ENCODE measurements around the gene ZNF205. TPM values are rescaled to one million over a fixed set of nuclear protein-coding genes. Genes with fewer than 3 reads are reported as not detected.

Gene ZNF205
- total RNA-seq, 1 donor from 2014 or later, result not detected

GRCh38 chr16:3142327-3142726 lies 29.9 kb downstream of the ZNF205 start:
- intact Hi-C loops (cut with micrococcal nuclease), result no loop called here
- CTCF ChIA-PET, result no interaction called here
- DNase-seq (no peak), ATAC-seq (ENCODE audit: low read depth) (no peak)
- H3K4me3 Mint-ChIP-seq, result no peak overlapping the region
- peaks cover 36% of the 10 kb centered on the region for H3K36me3 Mint-ChIP-seq (ENCODE audit: low read depth)
- POLR2A ChIA-PET, result interaction anchor here (0.5 kb wide), 1 partner anchor 1157 kb away, joined by 12 read pairs; no protein-coding TSS in a partner anchor
- H3K4me1 Mint-ChIP-seq, result no peaks in the 10 kb centered on the region
- no peak for TF ChIP-seq CTCF (IDR thresholded peaks at IDR 0.05)
- H3K9me3 Mint-ChIP-seq, result no peaks in the 10 kb centered on the region
- no peak overlapping the region for H3K27ac Mint-ChIP-seq
- H3K27me3 Mint-ChIP-seq, result no peaks in the 10 kb centered on the region

- no peak overlapping the region for H3K4me3 Mint-ChIP-seq
- H3K36me3 Mint-ChIP-seq (ENCODE audit: low read depth), result peaks cover 32% of the 10 kb centered on the region
- H3K27me3 Mint-ChIP-seq, result no peaks in the 10 kb centered on the region
- no peaks in the 10 kb centered on the region for H3K4me1 Mint-ChIP-seq
- H3K9me3 Mint-ChIP-seq, result no peaks in the 10 kb centered on the region
- no peak overlapping the region for H3K27ac Mint-ChIP-seq
- ATAC-seq (ENCODE audit: low read depth), result no peak
- CTCF ChIA-PET, result no interaction called here
- DNase-seq, result no peak
- TF ChIP-seq CTCF (IDR thresholded peaks at IDR 0.05), result no peak
- intact Hi-C loops (cut with micrococcal nuclease), result no loop called here
- POLR2A ChIA-PET, result interaction anchor here (0.5 kb wide), 1 partner anchor 1157 kb away, joined by 12 read pairs; no protein-coding TSS in a partner anchor
Measured at GRCh38 chr16:3142770-3143169, 30.4 kb downstream of the ZNF205 start.

GRCh38 chr16:3143189-3143588 lies 30.8 kb downstream of the ZNF205 start:
- CTCF ChIA-PET, result no interaction called here

GRCh38 chr16:3143598-3144320 lies 31.4 kb downstream of the ZNF205 start:
- intact Hi-C loops (cut with micrococcal nuclease), result no loop called here
- no peaks in the 10 kb centered on the region for H3K9me3 Mint-ChIP-seq
- TF ChIP-seq CTCF (IDR thresholded peaks at IDR 0.05), result no peak

More at GRCh38 chr16:3143189-3143588, 30.8 kb downstream of the ZNF205 start:
- Mint-ChIP-seq H3K27ac (no peak overlapping the region), H3K4me3 (no peak overlapping the region), H3K9me3 (no peaks in the 10 kb centered on the region), H3K4me1 (no peaks in the 10 kb centered on the region), H3K36me3 (ENCODE audit: low read depth) (peaks cover 31% of the 10 kb centered on the region), H3K27me3 (no peaks in the 10 kb centered on the region)
- DNase-seq (no peak), ATAC-seq (ENCODE audit: low read depth) (no peak)
- no peak for TF ChIP-seq CTCF (IDR thresholded peaks at IDR 0.05)
- intact Hi-C loops (cut with micrococcal nuclease), result no loop called here
- POLR2A ChIA-PET, result no interaction called here

GRCh38 chr16:3144321-3144983 lies 32.1 kb downstream of the ZNF205 start:
- H3K27me3 Mint-ChIP-seq, result no peaks in the 10 kb centered on the region

More at GRCh38 chr16:3143598-3144320, 31.4 kb downstream of the ZNF205 start:
- ChIA-PET POLR2A (interaction anchor here (1.6 kb wide), 1 partner anchor 9 kb away, joined by 5 read pairs; the partner anchor contains the start of gene ZNF213), CTCF (interaction anchor here (1.1 kb wide), 1 partner anchor 14 kb away, joined by 3 read pairs; no protein-coding TSS in a partner anchor)
- H3K36me3 Mint-ChIP-seq (ENCODE audit: low read depth), result peaks cover 30% of the 10 kb centered on the region
- DNase-seq (no peak), ATAC-seq (ENCODE audit: low read depth) (no peak)
- H3K27me3 Mint-ChIP-seq, result no peaks in the 10 kb centered on the region
- H3K4me1 Mint-ChIP-seq, result no peaks in the 10 kb centered on the region
- no peak overlapping the region for H3K4me3 Mint-ChIP-seq
- no peak overlapping the region for H3K27ac Mint-ChIP-seq

More at GRCh38 chr16:3144321-3144983, 32.1 kb downstream of the ZNF205 start:
- no peak overlapping the region for H3K27ac Mint-ChIP-seq
- DNase-seq (no peak), ATAC-seq (ENCODE audit: low read depth) (no peak)
- H3K36me3 Mint-ChIP-seq (ENCODE audit: low read depth), result peaks cover 25% of the 10 kb centered on the region
- no peak for TF ChIP-seq CTCF (IDR thresholded peaks at IDR 0.05)
- CTCF ChIA-PET, result interaction anchor here (0.6 to 1.1 kb wide), 2 partner anchors 9 to 15 kb away, joined by 3 read pairs; no protein-coding TSS in a partner anchor
- intact Hi-C loops (cut with micrococcal nuclease), result no loop called here
- H3K9me3 Mint-ChIP-seq, result no peaks in the 10 kb centered on the region
- H3K4me3 Mint-ChIP-seq, result no peak overlapping the region
- POLR2A ChIA-PET, result interaction anchor here (1.6 kb wide), 1 partner anchor 10 kb away, joined by 5 read pairs; the partner anchor contains the start of gene ZNF213
- peaks cover 4% of the 10 kb centered on the region for H3K4me1 Mint-ChIP-seq

Measured in activated B cell treated with CpG ODN at 0.5 μM for 24 hours (primary cell).